Neural progenitor cell (in vitro differentiated cells): ENCODE measurements around the gene STX11.

Source experiments
- EZH2 ChIP-seq: fragments of 200-600 bp; sonication (generic); IDR thresholded peaks from 2 replicates; pipeline ENCODE4 v1.6.1; 2017; ENCODE audit warnings: antibody characterized with exemption, mild to moderate bottlenecking, moderate library complexity
- TF ChIP-seq, protein P1 (sequence below): fragments of 200-600 bp; sonication (generic); IDR thresholded peaks from 2 replicates; pipeline ENCODE4 v1.5.1; 2017; ENCODE audit warnings: antibody characterized with exemption, mild to moderate bottlenecking

DNA sequence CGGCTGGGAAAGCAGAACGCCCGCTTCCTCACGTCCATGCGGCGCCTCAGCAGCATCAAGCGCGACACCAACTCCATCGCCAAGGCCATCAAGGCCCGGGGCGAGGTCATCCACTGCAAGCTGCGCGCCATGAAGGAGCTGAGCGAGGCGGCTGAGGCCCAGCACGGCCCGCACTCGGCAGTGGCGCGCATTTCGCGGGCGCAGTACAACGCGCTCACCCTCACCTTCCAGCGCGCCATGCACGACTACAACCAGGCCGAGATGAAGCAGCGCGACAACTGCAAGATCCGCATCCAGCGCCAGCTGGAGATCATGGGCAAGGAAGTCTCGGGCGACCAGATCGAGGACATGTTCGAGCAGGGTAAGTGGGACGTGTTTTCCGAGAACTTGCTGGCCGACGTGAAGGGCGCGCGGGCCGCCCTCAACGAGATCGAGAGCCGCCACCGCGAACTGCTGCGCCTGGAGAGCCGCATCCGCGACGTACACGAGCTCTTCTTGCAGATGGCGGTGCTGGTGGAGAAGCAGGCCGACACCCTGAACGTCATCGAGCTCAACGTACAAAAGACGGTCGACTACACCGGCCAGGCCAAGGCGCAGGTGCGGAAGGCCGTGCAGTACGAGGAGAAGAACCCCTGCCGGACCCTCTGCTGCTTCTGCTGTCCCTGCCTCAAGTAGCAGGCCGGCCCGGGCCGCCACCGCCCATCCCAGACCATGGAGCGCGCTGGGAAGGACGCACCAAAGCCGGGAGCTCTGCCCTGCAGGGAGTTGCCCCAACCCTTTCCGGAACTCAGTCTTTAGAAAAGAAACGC lies 36.7 kb downstream of the STX11 start:
- no peak for TF ChIP-seq EZH2
- TF ChIP-seq, protein P1, sequence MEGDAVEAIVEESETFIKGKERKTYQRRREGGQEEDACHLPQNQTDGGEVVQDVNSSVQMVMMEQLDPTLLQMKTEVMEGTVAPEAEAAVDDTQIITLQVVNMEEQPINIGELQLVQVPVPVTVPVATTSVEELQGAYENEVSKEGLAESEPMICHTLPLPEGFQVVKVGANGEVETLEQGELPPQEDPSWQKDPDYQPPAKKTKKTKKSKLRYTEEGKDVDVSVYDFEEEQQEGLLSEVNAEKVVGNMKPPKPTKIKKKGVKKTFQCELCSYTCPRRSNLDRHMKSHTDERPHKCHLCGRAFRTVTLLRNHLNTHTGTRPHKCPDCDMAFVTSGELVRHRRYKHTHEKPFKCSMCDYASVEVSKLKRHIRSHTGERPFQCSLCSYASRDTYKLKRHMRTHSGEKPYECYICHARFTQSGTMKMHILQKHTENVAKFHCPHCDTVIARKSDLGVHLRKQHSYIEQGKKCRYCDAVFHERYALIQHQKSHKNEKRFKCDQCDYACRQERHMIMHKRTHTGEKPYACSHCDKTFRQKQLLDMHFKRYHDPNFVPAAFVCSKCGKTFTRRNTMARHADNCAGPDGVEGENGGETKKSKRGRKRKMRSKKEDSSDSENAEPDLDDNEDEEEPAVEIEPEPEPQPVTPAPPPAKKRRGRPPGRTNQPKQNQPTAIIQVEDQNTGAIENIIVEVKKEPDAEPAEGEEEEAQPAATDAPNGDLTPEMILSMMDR, result no peak
